Mammary epithelial cell (primary cell): ENCODE measurements around the gene STT3A.

Source experiments
- CTCF ChIP-seq, 2 donors: IDR thresholded peaks in 1 of 2; conservative IDR thresholded peaks in 1 of 2; 2 replicates each; pipeline ENCODE4 v1.5.1; 2011 to 2012; ENCODE audit warnings: inconsistent platforms in 2 of 2, low read length in 2 of 2, mild to moderate bottlenecking in 2 of 2, control low read depth in 1 of 2, low read depth in 1 of 2; ENCODE audit not compliant: insufficient read depth in 1 of 2; ENCODE audit errors: extremely low read depth in 1 of 2
- EZH2 ChIP-seq: IDR thresholded peaks from 2 replicates; pipeline ENCODE4 v1.6.1; 2012; ENCODE audit warnings: low read length, inconsistent platforms, borderline replicate concordance

GRCh38 chr11:125625225-125625629, 32.6 kb downstream of the STT3A start:
- TF ChIP-seq CTCF (conservative IDR thresholded peaks at IDR 0.05 in 1 of 2, IDR thresholded peaks at IDR 0.05 in 1 of 2; ENCODE audit: extremely low read depth in 1 of 2, insufficient read depth in 1 of 2, low read depth in 1 of 2, low read length in 2 of 2) (no peak), EZH2 (no peak)
